HG03442 (cell line): ENCODE measurements around the gene CCDC178.
A peak's percentile ranks its signal among the peaks of the same experiment; 100 is the strongest.
"Not testable (repeated sequence)": the region's sequence is repeated elsewhere in the genome, so short reads cannot be mapped to it uniquely, and the experiment has no call there.

Source experiments
- ATAC-seq: cut with Tn5 transposase; IDR thresholded peaks from one replicate; pipeline ENCODE4 v1.9.1; 2021; ENCODE audit warnings: mild to moderate bottlenecking, moderate library complexity; ENCODE audit not compliant: unreplicated experiment

The CCDC178 gene

DNA sequence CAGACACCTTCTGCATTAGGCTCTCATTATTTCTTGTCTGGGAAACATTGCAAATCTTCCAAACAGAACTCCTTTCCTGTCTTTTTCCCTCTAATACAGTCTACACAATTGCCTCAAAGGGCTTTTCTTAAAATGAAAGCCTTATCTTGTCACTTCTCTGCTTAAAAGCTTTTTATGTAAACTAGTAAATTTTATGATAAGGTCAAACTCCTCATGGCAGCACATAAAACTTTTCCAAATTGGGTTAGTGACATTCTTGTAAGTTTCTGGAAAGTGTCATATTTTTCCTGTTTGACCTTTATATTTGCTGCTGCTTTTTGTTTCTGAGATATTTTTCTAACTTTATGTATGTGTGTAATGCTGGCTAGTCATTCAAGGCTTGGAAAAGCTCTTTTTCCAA, 406.3 kb downstream of the CCDC178 start:
- ATAC-seq: no peak

DNA sequence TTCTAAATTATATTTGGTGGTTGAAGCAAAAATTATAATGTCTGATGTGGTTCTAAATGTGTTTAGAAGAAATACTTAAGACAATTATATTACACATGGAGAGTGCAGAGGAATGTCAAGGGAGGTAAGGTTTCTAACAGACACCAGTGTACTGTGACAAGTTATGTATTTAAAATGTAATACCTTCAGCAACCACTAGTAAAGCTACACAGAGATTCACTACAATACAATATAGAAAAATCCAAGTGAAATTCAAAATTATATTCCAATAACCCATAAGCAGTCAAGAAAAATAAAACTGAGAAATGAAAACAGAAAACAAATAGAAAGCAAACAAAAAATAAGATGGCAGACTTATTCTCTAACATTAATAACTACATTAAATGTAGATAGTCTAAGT, 418.2 kb downstream of the CCDC178 start:
- ATAC-seq: peak; percentile 60

GRCh38 chr18:33020877-33021276, 419.6 kb downstream of the CCDC178 start:
- ATAC-seq: no peak

GRCh38 chr18:33014060-33014796, 426.3 kb downstream of the CCDC178 start:
- no peak for ATAC-seq

DNA sequence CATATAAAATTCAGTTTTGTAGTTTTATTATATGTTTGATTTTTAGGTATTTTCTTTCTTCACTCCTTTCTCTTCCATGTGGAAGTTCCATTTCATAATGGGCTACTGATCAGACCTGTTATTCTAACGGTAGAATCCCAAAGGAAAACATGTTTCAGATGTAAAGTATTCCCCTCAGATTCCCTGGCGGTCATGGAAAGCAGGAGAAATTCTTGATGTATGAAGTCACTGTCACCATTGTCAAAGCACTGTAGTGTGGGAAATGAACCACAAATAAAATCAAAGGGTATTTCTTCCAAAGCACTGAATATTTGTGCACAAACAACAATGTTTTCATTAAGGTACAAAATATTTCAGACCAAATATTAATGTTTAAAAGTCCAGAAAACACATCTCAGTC, 430.4 kb downstream of the CCDC178 start:
- ATAC-seq: no peak

GRCh38 chr18:32998921-32999320, 441.6 kb downstream of the CCDC178 start:
- ATAC-seq: no peak

DNA sequence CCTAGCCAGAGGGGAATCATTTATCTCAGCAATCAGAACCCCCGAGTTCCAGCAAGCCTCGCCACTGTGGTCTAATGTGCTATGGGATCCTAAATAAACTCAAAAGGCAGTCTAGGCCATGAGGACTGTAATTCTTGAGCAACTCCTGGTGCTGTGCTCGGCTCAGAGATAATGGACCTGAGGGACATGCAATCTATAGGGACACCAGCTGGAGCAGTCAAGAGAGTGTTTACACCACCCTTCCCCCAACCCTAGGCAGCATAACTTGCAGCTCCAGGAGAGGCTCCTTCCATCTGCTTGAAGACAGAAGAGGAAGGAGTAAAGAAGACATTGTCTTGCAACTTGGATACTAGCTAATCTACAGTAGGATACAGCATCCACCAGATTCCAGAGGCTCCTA, 442.2 kb downstream of the CCDC178 start:
- no peak for ATAC-seq

GRCh38 chr18:32983721-32984120, 456.8 kb downstream of the CCDC178 start:
- ATAC-seq: no peak

DNA sequence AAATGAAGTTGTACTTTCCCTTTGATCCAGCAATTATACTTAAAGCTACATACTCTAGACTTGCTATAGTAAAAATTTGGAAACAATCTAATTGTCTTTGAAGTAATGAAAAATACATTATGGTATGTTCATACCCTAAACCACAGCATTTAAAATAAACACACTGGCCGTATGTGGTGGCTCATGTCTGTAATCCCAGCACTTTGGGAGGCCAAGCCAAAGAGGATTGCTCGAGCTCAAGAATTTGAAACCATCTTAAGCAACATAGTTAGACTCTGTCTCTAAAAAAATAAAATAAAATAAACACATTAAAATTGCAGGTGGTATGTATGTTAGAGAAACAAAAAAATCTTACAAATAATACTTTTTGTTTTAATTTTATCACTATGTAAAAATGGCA, 459.6 kb downstream of the CCDC178 start:
- ATAC-seq: no peak

DNA sequence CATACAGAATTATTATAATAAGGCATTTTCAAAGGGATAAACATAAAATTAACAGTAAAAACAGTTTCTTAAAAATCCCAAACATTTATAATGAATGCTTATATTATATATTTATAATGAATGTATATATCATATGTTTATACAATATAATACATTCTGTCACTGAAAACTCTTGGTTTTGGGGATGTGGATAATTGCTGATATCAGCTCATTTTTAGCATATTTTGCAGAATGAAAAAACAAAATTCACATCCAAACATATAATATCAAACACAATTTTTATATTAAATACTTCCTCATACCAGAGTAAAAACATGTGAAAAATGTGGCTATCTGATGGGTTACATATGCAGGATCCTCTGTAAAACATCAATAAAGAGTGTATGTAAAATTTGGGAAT, 465.0 kb downstream of the CCDC178 start:
- ATAC-seq: no peak

DNA sequence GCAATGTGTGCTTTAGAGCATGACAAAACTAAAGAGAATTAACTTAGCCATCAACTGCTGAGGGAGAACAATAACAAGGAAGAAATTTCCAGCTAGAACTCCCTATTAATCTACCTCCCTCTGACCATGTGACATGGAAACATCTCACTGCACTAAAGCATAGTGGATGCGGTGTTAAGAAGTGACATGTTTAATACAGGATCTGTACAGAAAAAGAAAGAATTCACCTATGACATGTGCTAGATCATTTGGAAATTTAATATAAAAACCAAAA, 465.4 kb downstream of the CCDC178 start:
- no peak for ATAC-seq

- peak; percentile 90 for ATAC-seq
Observed at GRCh38 chr18:32974421-32975162, 465.9 kb downstream of the CCDC178 start.

DNA sequence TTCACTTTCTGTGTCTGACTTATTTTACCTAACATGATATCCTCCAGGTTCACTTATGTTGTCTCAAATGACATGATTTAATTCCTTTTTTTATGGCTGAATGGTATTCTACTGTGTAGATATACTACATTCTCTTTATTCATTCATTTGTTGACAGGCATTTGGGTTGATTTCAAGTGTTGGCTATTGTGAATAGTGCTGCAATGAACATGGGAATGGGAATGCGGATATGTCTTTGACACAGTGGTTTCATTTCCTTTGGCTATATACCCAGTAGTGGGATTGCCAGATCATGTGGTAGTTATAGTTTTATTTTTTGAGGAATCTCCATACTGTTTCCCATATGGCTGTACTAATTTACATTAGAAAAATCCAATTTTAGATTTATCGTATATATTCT, 472.3 kb downstream of the CCDC178 start:
- no peak for ATAC-seq

DNA sequence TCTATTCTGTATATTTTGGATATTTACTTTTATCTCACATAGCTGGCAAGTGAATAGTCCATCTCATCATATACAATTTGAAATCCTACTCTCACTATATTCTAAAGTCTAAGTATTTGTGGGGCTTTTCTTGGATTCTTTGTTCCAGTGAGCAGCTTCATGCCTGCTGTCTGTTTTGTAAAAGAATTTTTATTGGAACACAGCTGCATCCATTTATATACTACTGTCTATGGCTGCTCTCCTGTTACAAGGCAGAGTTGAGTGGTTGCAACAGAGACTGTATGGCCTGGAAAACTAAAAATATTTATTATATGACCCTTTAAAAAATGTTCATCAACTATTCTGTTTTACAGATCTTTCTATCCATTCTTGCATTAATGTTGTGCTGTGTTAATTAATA, 474.4 kb downstream of the CCDC178 start:
- ATAC-seq: no peak

DNA sequence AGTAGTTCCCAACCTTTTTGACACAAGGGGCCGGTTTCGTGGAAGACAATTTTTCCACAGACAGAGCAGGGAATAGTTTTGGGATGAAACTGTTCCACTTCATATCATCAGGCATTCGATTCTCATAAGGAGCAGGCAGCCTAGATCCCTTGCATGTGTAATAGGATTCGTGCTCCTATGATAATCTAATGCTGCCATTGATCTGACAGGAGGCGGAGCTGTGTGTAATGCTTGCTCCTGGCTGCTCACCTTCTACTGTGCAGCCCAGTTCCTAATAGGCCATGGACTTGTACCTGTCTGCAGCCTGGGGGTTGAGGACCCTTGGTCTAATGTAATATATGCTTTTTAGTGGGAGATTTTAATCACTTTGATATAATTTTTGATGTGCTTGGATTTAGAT, 479.0 kb downstream of the CCDC178 start:
- no peak for ATAC-seq

DNA sequence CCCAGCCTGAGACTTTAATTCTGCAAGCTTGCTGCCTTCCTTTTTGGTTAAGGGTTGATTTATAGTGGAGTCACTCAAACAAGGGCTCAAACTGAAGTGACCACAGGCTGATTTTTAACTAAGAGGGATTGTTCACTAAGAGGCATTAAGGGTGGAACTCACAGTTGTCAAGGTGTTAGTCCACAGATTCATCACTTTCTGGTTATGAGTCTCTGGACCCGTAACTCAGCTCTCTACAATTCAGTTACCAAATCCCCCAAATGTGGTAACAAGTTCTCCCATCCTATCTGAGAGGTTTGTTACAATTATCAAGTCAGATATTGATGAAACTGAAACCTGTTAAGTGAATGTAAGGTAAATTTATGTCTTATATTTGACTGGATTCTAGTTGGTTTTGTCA, 481.8 kb downstream of the CCDC178 start:
- peak; percentile 63 for ATAC-seq

DNA sequence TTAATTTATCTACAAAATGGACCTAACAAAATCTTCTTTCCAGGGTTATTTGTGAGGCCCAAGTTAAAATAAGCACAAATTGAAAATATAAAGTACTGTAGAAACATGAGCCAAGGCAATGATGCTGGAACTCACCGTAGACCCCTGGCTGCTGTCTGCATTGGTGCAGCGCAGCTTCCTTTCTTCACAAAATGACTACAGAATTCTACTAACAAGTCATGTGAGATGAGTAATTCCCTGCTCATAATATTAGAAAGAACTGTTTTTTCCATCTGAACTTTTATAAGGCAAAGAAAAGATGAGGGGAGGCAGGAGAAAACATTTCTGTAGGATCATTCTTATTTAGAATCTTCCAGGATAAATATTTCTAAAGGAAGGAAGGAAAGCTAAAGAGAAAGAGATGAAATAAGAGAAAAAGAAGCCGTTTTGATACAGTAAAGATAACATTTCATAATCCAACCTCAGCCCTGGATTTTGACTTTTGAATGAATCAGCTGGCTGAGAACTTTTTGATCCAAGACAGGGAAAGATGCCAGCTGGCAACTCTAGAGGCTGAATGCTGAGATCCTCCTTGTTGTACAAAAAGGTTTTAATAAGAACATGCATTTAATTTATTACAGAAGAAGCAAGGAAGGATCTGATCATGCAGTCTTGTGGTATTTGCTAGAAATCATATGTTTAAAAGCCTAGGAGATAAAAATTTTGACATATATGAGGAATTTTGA, 483.8 kb downstream of the CCDC178 start:
- no peak for ATAC-seq

DNA sequence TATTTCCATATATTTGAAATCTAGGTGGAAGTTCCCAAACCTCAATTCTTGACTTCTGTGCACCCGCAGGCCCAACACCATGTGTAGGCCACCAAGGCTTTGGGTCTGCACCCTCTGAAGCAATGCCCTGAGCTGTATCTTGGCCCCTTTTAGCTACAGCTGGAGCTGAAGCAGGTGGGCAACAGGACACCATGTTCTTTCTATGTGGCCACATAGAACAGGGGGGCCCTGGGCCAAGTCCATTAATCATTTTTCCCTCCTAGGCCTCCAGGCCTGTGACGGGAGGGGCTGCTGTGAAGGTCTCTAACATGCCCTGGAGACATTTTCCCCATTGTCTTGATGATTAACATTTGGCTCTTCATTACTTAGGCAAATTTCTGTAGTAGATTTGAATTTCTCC, 488.2 kb downstream of the CCDC178 start:
- ATAC-seq: not testable (repeated sequence)

DNA sequence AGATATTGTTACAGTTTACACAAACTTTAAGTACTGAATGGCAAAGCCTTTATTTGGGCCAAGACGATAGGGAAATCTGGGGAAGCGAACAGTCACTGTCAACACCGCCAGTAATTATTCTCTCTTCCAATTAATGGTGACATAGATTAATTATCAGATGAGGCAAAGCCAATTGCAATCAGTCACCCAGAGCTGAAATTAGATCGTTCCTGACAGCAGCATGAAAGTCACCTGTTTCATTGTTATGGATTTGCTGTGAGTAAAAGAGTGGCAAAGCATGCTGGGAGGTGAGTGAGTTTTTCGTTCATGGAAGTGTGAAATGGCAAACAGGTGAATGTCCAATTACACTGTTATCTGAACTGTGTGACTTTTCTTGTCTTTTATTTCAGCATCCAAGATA, 502.9 kb downstream of the CCDC178 start:
- ATAC-seq: no peak

- no peak for ATAC-seq
Observed at GRCh38 chr18:32937066-32937465, 503.5 kb downstream of the CCDC178 start.

- ATAC-seq: no peak
Observed at GRCh38 chr18:32934201-32934600, 506.3 kb downstream of the CCDC178 start.

- peak; percentile 100 for ATAC-seq
Observed at GRCh38 chr18:32930695-32931301, 509.7 kb downstream of the CCDC178 start.
